VCaP (cell line): ENCODE data around the gene DNMT3A.

ENCODE experiments used
- H3K27ac ChIP-seq: fragments of 450-650 bp; 2 replicates; pipeline ENCODE4 v1.5.1; 2017
- CTCF ChIP-seq: fragments of 450-650 bp; conservative IDR thresholded peaks from 2 replicates; pipeline ENCODE4 v1.5.1; 2017; ENCODE audit warnings: mild to moderate bottlenecking, moderate library complexity

Gene DNMT3A

GRCh38 chr2:25309402-25309801 lies 32.3 kb downstream of the DNMT3A start:
- TF ChIP-seq CTCF: peak; percentile 49
- H3K27ac ChIP-seq: peak overlapping the region; percentile 97

- H3K27ac ChIP-seq: peak overlapping the region; percentile 97
- no peak for TF ChIP-seq CTCF
These were observed 33.1 kb downstream of the DNMT3A start for GRCh38 chr2:25308599-25308998.

GRCh38 chr2:25307949-25308557 lies 33.7 kb downstream of the DNMT3A start:
- TF ChIP-seq CTCF: no peak
- no peak overlapping the region; the same call in 1 of the 2 replicates for H3K27ac ChIP-seq

- no peak overlapping the region for H3K27ac ChIP-seq
- TF ChIP-seq CTCF: no peak
These were observed 34.9 kb downstream of the DNMT3A start for GRCh38 chr2:25306777-25307368.

GRCh38 chr2:25305775-25306174 lies 36.0 kb downstream of the DNMT3A start:
- no peak overlapping the region for H3K27ac ChIP-seq
- TF ChIP-seq CTCF: no peak

GRCh38 chr2:25304826-25305596 lies 36.7 kb downstream of the DNMT3A start:
- no peak for TF ChIP-seq CTCF
- no peak overlapping the region for H3K27ac ChIP-seq

GRCh38 chr2:25304321-25304720 lies 37.4 kb downstream of the DNMT3A start:
- H3K27ac ChIP-seq: no peak overlapping the region
- no peak for TF ChIP-seq CTCF
